GM18873 (cell line): ENCODE data around the gene ROR2.
"Not testable (repeated sequence)": the region's sequence is repeated elsewhere in the genome, so short reads cannot be mapped to it uniquely, and the experiment has no call there.

Experiments
- ATAC-seq: cut with Tn5 transposase; IDR thresholded peaks from one replicate; pipeline ENCODE4 v1.9.1; 2021; ENCODE audit warnings: mild to moderate bottlenecking, moderate library complexity, moderate number of reproducible peaks; ENCODE audit not compliant: unreplicated experiment, low FRiP score

ROR2 gene

GRCh38 chr9:91803970-91804752, 145.9 kb downstream of the ROR2 start:
- ATAC-seq = no peak

GRCh38 chr9:91803151-91803940, 146.7 kb downstream of the ROR2 start:
- ATAC-seq = no peak

GRCh38 chr9:91802391-91802790, 147.6 kb downstream of the ROR2 start:
- ATAC-seq = no peak

GRCh38 chr9:91800473-91801030, 149.5 kb downstream of the ROR2 start:
- no peak for ATAC-seq

GRCh38 chr9:91799113-91799744, 150.8 kb downstream of the ROR2 start:
- ATAC-seq = no peak

- ATAC-seq = not testable (repeated sequence)
Measured at GRCh38 chr9:91798273-91799112, 151.5 kb downstream of the ROR2 start.

GRCh38 chr9:91797517-91797916, 152.5 kb downstream of the ROR2 start:
- ATAC-seq = not testable (repeated sequence)

- not testable (repeated sequence) for ATAC-seq
Measured at GRCh38 chr9:91796516-91796915, 153.5 kb downstream of the ROR2 start.

- no peak for ATAC-seq
Measured at GRCh38 chr9:91795598-91796241, 154.3 kb downstream of the ROR2 start.

- not testable (repeated sequence) for ATAC-seq
Measured at GRCh38 chr9:91793371-91793770, 156.7 kb downstream of the ROR2 start.

- no peak for ATAC-seq
Measured at GRCh38 chr9:91790917-91791316, 159.1 kb downstream of the ROR2 start.

- ATAC-seq = no peak
Measured at GRCh38 chr9:91789941-91790340, 160.1 kb downstream of the ROR2 start.

- no peak for ATAC-seq
Measured at GRCh38 chr9:91787931-91788330, 162.1 kb downstream of the ROR2 start.

GRCh38 chr9:91786132-91786896, 163.7 kb downstream of the ROR2 start:
- ATAC-seq = no peak

GRCh38 chr9:91785447-91785842, 164.6 kb downstream of the ROR2 start:
- ATAC-seq = no peak

- no peak for ATAC-seq
Measured at GRCh38 chr9:91784673-91785446, 165.2 kb downstream of the ROR2 start.

GRCh38 chr9:91783876-91784672, 166.0 kb downstream of the ROR2 start:
- ATAC-seq = no peak
